ENCODE results near the gene FKRP.
A peak's percentile ranks its signal among the peaks of the same experiment; 100 is the strongest.
"Not testable (repeated sequence)": the region's sequence is repeated elsewhere in the genome, so short reads cannot be mapped to it uniquely, and the experiment has no call there.

The FKRP gene

DNA sequence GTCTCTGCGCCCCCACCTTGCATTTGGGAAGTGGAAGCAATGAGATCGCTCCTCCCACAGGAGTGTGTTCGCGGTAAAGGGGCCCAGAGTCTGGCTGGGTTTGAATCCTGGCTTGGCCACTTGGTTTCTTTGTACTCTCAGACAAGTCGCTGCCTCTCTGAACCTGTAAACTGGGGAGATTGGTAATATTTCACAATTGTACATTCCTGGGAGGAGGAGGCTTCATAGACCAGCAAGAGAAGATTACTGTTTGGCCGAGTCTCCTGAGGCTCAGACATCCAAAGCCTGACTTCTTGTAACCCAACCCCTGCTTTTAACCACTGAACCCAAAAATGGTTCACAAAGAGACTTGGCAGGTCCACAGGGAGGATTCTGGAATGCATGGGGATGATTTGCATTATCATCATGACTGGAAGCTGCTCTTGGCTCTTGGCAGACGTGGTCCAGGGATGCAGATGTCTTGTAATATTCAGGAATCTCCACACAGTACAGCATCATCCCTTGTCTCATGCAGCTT, 14.0 kb downstream of the FKRP start:
- DNase-seq (ENCODE audit: low read depth, low spot score), result no peak

DNA sequence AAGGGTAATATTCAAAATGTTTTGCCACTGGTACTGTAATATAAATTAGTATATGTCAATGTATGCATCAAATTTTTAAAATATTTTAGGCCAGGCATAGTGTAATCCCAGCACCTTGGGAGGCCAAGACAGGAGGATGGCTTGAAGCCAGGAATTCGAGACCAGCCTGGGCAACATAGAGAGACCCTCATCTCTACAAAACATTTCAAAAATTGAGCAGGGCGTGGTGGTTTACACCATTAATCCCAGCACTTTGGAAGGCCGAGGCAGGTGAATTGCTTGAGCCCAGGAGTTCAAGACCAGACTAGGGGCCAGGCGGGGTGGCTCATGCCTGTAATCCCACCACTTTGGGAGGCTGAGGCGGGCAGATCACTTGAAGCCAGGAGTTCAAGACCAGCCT, 14.5 kb downstream of the FKRP start:
- DNase-seq (ENCODE audit: low read depth, low spot score), result no peak

DNA sequence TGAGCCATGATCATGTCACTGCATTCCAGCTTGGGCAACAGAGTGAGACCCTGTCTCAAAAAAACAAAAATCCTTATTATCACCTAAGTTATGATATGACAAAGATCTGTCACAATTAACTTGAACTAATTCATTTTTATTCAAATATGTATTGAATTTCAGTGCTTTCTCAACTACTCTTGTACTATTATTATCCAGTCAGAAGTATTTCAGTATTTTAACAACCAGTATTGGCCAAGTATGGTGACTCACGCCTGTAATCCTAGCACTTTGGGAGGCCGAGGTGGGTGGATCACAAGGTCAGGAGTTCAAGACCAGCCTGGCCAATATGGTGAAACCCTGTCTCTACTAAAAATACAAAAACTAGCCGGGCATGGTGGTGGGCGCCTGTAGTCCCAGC, 15.0 kb downstream of the FKRP start:
- not testable (repeated sequence) for DNase-seq (ENCODE audit: low read depth, low spot score)

DNA sequence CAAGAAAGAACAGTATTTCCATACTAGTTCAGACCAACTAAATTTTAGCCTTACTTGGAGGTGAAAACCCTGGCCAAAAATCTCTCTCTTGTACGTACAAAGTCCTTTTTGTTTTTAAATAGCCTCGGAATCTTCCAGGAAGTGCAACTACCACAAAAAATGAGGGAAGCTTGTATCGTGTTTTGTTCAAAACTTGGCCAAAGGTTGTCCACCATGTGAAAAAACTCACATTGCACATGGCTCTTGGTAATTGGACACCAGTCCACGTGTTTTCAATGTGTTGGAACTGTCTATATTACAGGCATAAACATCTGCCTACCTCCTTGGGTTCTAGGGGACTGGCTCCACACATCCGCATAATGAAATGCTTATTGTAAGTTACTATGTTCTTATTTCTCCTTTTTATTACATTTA, 15.6 kb downstream of the FKRP start:
- no peak for DNase-seq (ENCODE audit: low read depth, low spot score)

DNA sequence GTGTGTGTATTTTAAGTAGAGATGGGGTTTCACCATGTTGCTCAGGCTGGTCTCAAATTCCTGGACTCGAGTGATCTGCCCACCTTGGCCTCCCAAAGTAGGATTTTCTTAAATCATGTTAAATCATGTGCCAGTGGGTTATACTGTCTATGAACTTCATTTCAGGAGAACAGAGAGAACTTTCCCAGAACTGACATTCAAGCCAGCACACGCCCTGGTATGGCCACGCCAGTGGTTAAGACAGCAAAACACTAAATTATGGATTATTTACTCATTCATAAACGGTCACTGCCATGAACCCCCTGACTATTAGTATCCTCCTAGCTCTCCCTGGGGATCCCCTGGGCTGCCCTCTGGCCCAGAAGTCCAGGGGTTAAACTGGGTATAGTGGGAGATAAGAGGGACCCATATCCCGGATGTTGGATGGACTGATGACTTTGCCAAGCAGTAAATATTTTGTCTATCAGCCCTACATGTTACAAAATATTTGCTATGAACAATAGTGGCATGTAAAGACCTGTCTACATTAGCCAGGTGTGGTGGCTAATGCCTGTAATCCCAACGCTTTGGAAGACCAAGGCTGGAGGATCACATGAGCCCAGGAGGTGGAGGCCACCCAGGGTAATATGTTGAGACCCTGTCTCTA, 16.5 kb downstream of the FKRP start:
- no peak for DNase-seq (ENCODE audit: low read depth, low spot score)

DNA sequence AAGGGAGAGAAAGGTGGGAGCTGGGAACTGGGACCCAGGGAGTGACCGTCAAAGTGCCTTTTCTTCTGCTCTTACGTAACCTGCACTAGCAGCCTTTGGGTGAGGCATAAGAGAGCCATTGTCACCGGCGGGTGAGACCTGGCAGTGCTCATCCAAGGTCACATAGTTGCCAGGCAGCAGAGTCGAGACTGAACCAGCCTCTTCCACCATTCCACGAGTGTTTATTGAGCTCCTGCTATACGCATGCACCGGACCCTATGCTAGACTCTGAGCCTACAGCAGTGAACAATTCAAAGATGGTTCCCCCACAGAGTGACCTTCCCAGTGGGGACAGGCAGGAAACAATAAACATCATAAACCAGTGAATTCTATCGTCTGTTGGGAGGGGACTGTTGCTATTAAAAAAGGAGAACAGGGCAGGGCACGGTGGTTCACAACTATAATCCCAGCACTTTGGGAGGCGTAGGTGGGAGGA, 19.0 kb downstream of the FKRP start:
- no peak for DNase-seq (ENCODE audit: low read depth, low spot score)

DNA sequence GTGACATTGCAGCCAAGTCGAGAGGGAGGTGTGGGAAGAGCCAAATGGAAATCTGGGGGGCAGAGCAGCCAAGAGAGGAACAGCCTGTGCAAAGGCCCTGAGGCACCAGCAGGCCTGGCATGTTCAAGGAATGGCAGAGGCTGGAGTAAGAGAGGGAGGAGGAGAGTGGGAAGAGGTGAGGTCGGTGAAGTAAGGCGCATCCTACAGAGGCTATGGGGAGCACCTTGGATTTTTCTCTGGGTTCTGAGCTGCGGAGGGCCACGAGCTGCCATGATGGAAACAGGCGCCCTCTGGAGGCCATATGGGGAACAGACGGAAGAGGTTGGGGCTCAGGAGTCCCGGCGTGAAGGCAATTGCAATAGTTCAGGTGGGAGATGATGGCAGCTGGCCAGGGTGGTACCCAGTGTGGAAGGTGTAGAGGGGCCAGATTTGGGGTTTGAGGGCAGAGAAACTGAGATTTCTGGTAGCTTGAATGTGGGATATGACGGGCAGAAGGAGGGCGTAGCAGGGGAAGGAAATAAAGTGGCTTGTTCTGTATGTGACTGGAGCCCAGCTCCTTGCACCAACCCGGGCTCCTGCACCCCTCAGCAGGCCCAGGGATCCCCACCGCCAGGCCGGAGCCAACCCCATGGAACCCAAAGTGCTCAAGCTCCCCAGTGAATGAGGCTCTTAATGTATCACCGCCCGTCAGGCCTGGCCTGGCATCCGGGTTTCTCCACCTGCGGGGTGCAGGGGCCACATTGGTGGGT, 20.9 kb downstream of the FKRP start:
- DNase-seq (ENCODE audit: low read depth, low spot score), result peak; percentile 61

DNA sequence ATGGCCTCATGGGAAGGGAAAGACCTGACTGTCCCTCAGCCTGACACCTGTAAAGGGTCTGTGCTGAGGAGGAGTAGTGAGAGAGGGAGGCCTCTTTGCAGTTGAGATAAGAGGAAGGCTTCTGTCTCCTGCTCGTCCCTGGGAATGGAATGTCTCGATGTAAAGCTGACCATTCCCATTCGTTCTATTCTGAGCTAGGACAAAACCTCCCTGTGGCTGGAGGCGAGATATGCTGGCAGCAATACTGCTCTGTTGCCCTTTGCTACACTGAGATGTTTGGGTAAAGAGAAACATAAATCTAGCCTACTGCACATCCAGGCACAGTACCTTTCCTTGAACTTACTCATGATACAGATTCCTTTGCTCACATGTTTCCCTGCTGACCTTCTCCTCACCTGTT, 22.9 kb downstream of the FKRP start:
- DNase-seq (ENCODE audit: low read depth, low spot score), result not testable (repeated sequence)

DNA sequence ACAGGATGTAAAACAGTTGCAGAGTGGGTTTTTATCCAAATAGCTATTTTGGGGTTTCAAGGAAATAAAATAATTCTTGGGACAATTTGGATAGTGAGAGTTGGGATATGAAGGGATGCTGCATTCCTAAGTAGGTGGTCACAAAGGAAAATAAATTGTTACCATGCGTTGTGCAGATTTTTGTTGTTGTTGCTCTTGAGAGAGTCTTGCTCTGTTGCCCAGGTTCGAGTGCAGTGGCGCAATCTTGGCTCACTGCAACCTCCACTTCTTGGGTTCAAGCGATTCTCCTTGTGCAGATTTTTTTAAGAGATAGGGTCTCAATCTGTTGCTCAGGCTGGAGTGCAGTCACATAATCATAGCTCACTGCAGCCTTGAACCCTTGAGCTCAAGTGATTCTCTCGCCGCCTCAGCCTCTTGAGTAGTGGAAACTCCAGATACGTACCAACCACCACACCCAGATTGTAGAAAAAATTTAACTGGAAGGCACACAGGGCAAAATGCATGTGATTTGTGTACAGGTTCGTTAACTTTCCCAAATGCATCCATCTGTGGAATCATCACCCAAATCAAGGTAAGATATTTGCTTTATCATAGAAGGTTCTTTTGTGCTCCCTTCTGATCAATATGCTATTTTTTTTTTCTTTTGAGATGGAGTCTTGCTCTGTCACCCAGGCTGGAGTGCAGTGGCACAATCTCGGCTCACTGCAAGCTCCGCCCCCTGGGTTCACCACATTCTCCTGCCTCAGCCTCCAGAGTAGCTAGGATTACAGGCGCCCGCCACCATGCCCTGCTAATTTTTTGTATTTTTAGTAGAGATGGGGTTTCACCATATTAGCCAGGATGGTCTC, 26.5 kb downstream of the FKRP start:
- no peak for DNase-seq (ENCODE audit: low read depth, low spot score)

DNA sequence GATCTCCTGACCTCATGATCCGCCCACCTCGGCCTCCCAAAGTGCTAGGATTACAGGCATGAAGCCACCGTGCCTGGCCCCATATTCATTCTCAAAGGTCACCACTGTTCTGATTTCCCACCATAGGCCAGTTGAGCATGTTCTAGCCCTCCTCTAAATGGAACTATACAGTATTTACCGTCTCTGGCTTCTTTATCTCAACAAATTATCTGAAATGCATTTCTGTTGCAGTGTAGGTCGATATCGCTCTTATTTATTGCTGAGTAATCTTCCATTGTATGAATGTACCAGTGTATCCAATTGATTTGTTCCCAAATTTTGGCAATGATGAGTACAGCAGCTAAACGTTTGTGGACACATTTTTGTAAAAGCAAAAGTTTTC, 27.2 kb downstream of the FKRP start:
- DNase-seq (ENCODE audit: low read depth, low spot score), result no peak

DNA sequence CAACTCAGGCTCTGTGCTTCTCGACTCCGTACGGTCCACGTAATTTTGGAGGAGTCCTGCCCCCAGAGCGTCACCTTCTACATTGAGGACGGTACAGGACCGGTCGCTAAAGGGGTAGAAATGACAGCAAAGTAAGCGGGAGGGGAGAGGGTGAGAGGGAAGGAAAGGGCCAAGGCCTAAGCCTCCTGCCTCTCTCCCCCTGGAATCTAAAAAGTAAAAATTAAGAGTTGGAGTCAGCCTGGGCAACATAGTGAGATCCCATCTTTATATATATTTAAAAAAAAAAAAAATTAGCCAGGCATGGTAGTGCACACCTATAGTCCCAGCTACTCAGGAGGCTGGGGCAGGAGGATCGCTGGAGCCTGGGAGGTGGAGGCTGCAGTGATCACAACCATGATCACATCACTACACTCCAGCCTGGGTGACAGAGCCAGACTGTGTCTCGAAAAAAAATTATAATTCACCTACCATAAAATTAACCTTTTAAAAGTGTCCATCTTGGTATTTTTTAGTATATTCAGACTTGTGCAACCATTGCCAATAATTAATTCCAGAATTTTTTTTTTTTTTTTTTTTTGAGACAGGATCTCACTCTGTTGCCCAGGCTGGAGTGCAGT, 29.9 kb downstream of the FKRP start:
- no peak for DNase-seq (ENCODE audit: low read depth, low spot score)

DNA sequence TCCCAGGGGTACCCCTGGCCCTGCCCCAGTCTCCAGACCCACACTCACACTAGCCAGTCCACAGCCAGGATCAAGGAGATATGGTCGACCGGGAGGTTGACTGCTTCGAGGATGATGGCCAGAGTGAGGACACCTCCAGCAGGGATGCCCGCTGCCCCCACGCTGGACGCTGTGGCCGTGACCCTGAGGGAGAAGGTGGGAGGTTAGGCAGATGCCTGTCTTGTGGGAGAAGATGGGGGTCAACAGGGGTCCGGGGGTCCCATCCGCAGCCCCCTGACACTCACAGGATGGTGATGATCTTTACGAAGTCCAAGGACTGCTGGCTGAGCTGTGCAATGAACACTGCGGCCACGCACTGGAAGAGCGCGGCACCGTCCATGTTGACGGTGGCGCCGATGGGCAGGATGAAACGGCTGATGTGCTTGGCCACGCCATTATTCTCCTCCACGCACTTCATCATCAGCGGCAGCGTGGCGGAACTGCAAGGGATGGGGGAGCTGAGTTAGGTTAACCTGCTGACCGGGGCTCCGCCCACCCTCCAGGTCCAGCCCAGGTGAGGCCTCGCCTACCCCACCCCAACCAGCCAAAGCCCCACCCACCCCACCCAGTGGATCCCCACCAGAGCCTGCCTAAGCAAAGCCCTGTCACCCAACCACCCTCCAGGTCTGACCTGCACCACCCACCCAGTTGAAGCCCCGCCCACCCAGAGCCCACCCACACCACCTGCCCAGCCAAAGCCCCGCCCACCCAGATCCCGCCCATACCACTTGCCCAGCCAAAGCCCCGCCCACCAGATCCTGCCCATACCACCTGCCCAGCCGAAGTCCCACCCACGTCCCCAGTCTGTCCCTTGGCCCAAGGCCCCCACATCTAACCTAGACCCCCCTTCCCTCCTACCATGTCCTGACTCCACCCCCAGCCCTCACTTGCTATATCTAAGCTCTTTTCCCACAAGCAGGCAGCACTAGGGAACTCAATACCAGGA, 31.4 kb downstream of the FKRP start:
- no peak for DNase-seq (ENCODE audit: low read depth, low spot score)

DNA sequence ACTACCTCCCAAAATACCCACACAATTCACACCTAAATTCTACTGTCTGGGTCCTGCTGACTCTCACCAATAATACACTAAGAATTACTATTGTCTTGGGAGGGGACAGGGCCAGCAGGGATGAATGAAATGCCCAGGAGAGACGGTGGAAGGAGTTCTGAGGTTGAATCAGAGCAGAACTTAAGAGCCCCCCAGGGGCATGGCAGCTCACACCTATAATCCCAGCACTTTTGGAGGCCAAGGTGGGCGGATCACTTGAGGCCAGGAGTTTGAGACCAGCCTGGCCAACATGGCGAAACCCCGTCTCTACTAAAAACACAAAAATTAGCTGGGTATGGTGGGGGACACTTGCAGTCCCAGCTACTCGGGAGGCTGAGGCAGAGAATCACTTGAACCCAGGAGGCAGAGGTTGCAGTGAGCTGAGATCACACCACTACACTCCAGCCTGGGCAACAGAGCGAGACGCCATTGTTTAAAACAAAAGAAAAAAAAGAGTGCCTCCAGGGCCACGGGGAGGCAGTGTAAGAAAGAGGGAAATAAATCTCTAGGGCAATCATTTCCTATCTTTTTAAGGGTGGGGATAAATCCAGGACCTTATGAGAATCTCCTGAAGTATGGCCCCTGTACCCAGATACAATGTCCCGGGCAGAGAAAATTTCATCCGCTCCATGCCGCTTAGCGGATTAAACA, 32.2 kb downstream of the FKRP start:
- DNase-seq (ENCODE audit: low read depth, low spot score), result not testable (repeated sequence)

DNA sequence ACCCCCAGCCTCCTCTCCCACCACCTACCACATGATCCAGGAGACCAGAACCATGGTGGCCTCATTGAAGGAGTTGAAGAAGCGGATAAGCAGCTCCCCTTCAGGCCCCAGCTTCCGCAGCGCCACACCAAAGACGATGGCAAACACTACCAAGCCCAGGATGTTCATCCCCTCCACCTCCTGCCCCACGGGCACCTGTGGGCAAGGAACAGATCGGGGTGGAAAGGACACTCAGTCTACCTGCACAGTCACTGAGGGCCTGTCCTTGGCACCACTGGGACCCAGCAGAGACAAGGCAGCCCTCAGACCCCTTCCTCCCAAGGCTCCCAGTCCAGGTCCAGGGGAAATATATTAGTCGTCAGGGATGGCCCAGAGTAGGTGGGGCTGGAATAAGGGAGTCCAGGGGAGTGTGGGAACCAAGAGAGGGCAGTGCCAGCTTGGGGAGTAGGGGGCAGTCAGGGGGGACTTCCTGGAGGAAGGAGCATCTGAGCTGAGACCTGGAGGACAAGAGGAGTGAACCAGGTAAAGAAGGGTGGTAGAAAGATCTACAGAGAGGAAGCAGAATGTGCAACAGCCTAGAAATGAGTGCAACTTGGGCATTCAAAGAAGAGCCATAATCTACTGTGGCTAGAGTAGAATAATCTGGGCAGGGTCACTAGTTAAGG, 36.6 kb downstream of the FKRP start:
- no peak for DNase-seq (ENCODE audit: low read depth, low spot score)

DNA sequence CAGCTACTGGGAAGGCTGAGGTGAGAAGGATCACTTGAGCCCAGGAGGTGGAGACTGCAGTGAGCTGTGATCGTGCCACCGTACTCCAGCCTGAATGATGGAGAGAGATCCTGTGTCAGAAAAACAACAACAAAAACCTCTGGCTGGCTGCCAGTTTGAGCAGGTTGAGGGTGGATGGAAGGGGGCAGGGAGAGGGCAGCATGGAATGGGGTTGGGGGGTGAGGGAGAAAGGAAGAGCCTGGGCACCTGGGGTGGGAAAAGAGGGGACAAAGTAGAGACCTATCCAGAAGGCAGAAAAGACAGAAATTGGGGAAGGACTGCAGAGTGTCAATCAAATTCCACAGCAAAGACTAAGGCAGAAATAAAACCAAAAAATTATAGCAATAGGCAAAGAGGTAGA, 37.8 kb downstream of the FKRP start:
- no peak for DNase-seq (ENCODE audit: low read depth, low spot score)

DNA sequence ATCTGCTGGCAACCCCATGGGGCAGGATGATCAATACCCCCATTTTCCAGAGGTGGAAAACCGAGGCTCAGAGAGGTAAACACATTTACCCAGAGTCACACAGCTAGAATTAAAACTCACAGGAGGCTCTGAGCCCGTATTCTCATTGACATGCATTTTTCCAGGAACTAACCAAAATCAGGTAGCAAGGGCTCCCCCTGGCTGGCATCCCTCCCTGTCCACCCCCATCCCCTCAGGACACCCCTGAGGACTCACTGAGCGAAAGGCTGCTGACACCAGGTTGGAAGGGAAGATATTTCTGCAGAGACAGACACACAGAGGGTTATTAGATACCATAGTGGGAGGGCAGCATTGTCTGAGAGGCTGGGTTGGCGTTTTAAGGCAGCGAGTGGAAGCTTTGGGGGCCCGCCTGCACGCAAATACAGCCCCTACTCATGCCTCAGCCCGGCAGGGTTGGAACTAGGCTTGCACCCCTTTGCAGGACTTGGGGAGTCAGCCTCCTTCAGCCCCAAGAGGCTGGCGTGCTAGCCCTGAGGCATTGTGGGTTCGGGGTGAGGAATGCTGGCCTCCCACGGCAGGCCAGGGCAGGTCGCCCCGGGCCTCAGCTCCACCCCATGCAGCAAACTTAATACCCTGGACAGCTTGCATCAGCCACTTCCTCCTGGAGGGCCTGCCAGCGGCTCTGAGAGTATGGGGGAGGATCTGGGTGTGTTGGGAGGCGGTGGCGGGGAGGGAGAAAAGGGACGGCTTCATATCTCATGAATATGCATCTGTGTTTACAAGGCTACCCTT, 38.6 kb downstream of the FKRP start:
- peak; percentile 28 for DNase-seq (ENCODE audit: low read depth, low spot score)

DNA sequence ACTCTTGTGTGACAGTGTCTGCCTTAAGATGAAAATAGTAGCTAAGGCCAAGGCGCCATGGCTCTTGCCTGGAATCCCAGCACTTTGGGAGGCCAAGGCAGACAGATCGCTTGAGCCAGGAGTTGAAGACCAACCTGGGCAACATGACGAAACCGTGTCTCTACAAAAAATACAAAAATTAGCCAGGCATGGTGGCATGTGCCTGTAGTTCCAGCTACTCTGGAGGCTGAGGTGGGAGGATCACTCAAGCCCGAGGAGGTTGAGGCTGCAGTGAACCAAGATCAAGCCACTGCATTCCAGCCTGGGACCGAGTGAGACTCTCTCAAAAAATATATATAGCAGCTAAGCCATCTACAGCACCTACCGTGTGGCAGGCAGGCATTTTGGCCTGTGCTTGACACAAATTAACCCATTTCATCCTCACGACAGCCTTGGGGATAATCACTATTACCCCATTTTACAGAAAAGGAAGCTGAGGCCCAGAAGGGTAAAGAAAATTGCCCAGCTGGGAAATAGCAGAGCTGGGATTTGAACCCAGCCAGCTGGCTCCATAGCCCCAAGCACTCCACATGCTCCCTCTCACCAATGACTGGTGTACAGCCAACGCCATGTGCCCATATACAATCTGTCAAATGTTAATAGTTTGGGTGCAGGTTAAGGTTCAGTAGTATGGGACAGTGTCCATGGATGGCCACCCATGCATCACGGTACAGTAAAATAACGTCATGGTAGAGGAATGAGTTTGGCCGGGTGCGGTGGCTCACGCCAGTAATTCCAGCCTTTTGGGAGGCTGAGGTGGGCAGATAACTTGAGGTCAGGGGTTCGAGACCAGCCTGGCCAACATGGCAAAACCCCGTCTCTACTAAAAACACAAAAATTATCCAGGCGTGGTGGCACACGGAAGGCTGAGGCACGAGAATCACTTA, 39.5 kb downstream of the FKRP start:
- DNase-seq (ENCODE audit: low read depth, low spot score), result no peak

DNA sequence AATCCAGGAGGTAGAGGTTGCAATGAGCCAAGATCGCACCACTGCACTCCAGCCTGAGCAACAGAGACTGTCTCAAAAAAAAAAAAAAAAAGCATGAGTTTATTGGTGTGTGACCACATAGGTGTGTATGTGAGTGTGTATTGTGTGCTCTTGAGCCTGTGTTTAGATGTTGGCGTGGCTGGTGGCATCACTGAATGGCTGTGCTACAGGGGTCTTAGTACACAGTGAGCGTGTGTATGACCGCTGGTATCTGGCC, 40.1 kb downstream of the FKRP start:
- no peak for DNase-seq (ENCODE audit: low read depth, low spot score)

Measured in activated CD4-positive, CD25-positive, alpha-beta regulatory T cell treated with anti-CD3 and anti-CD28 coated beads, Interleukin-2, amount 50 U/mL, for 16 hours (primary cell).